ENCODE data around the gene UBR4. TPM values are rescaled to one million over a fixed set of nuclear protein-coding genes. Genes with fewer than 3 reads are reported as not detected.

UBR4 gene
- polyA plus RNA-seq, 1 donor from 2014 or later, result 49.7 TPM

- H3K9me2 ChIP-seq (ENCODE audit: insufficient read depth, low read length), result no peaks in the 10 kb centered on the region
- peaks cover 12% of the 10 kb centered on the region for H3K36me3 ChIP-seq (ENCODE audit: insufficient read depth, low read length)
- no peak overlapping the region for H3K4me3 ChIP-seq (ENCODE audit: low read length)
- H4K20me1 ChIP-seq (ENCODE audit: insufficient read depth), result no peaks in the 10 kb centered on the region
- H3K9me3 ChIP-seq (ENCODE audit: low read length), result no peaks in the 10 kb centered on the region
- H3K9ac ChIP-seq (ENCODE audit: low read length), result no peak overlapping the region
- H2AFZ ChIP-seq (ENCODE audit: low read depth, low read length), result no peak overlapping the region
- no peak overlapping the region for H3K27ac ChIP-seq (ENCODE audit: low read length)
- H3K79me2 ChIP-seq (replicated peaks; ENCODE audit: insufficient read depth, low read length), result no peaks in the 10 kb centered on the region
- H3K4me2 ChIP-seq (ENCODE audit: low read length), result no peak overlapping the region
- H3K27me3 ChIP-seq (ENCODE audit: insufficient read depth, low read depth, low read length), result no peaks in the 10 kb centered on the region
- TF ChIP-seq CTCF (IDR thresholded peaks at IDR 0.05; ENCODE audit: poor library complexity, severe bottlenecking) (no peak), EZH2 (IDR thresholded peaks at IDR 0.05; ENCODE audit: borderline replicate concordance, insufficient read depth, low read length, poor library complexity, severe bottlenecking) (no peak), MXI1 (conservative IDR thresholded peaks at IDR 0.05; ENCODE audit: poor library complexity, severe bottlenecking) (no peak), RAD21 (conservative IDR thresholded peaks at IDR 0.05) (no peak), EP300 (conservative IDR thresholded peaks at IDR 0.05; ENCODE audit: poor library complexity, severe bottlenecking) (no peak), TAF1 (IDR thresholded peaks at IDR 0.05; ENCODE audit: low read depth) (no peak), POLR2AphosphoS5 (IDR thresholded peaks at IDR 0.05) (no peak), SMC3 (conservative IDR thresholded peaks at IDR 0.05; ENCODE audit: poor library complexity) (no peak)
- TF ChIP-seq, protein P1, sequence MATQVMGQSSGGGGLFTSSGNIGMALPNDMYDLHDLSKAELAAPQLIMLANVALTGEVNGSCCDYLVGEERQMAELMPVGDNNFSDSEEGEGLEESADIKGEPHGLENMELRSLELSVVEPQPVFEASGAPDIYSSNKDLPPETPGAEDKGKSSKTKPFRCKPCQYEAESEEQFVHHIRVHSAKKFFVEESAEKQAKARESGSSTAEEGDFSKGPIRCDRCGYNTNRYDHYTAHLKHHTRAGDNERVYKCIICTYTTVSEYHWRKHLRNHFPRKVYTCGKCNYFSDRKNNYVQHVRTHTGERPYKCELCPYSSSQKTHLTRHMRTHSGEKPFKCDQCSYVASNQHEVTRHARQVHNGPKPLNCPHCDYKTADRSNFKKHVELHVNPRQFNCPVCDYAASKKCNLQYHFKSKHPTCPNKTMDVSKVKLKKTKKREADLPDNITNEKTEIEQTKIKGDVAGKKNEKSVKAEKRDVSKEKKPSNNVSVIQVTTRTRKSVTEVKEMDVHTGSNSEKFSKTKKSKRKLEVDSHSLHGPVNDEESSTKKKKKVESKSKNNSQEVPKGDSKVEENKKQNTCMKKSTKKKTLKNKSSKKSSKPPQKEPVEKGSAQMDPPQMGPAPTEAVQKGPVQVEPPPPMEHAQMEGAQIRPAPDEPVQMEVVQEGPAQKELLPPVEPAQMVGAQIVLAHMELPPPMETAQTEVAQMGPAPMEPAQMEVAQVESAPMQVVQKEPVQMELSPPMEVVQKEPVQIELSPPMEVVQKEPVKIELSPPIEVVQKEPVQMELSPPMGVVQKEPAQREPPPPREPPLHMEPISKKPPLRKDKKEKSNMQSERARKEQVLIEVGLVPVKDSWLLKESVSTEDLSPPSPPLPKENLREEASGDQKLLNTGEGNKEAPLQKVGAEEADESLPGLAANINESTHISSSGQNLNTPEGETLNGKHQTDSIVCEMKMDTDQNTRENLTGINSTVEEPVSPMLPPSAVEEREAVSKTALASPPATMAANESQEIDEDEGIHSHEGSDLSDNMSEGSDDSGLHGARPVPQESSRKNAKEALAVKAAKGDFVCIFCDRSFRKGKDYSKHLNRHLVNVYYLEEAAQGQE (IDR thresholded peaks at IDR 0.05; ENCODE audit: borderline replicate concordance), result no peak
- H3F3A ChIP-seq (ENCODE audit: insufficient read depth, low read length, poor library complexity, severe bottlenecking), result no peaks in the 10 kb centered on the region
These were observed 12.5 kb upstream of the UBR4 start for GRCh38 chr1:19222573-19222972.

- TF ChIP-seq EP300 (conservative IDR thresholded peaks at IDR 0.05; ENCODE audit: poor library complexity, severe bottlenecking) (no peak), RAD21 (conservative IDR thresholded peaks at IDR 0.05) (no peak), EZH2 (IDR thresholded peaks at IDR 0.05; ENCODE audit: borderline replicate concordance, insufficient read depth, low read length, poor library complexity, severe bottlenecking) (no peak), MXI1 (conservative IDR thresholded peaks at IDR 0.05; ENCODE audit: poor library complexity, severe bottlenecking) (no peak), TAF1 (IDR thresholded peaks at IDR 0.05; ENCODE audit: low read depth) (no peak), POLR2AphosphoS5 (IDR thresholded peaks at IDR 0.05) (no peak), CTCF (IDR thresholded peaks at IDR 0.05; ENCODE audit: poor library complexity, severe bottlenecking) (no peak), SMC3 (conservative IDR thresholded peaks at IDR 0.05; ENCODE audit: poor library complexity) (no peak)
- TF ChIP-seq, protein P1 (IDR thresholded peaks at IDR 0.05; ENCODE audit: borderline replicate concordance), result no peak
- Histone ChIP-seq H3K27ac (ENCODE audit: low read length) (no peak overlapping the region), H3F3A (ENCODE audit: insufficient read depth, low read length, poor library complexity, severe bottlenecking) (no peaks in the 10 kb centered on the region), H3K79me2 (replicated peaks; ENCODE audit: insufficient read depth, low read length) (no peaks in the 10 kb centered on the region), H3K9me2 (ENCODE audit: insufficient read depth, low read length) (no peaks in the 10 kb centered on the region), H2AFZ (ENCODE audit: low read depth, low read length) (no peak overlapping the region), H3K4me3 (ENCODE audit: low read length) (no peak overlapping the region), H3K4me2 (ENCODE audit: low read length) (no peak overlapping the region), H3K36me3 (ENCODE audit: insufficient read depth, low read length) (peaks cover 12% of the 10 kb centered on the region), H3K9ac (ENCODE audit: low read length) (no peak overlapping the region), H4K20me1 (ENCODE audit: insufficient read depth) (no peaks in the 10 kb centered on the region), H3K27me3 (ENCODE audit: insufficient read depth, low read depth, low read length) (no peaks in the 10 kb centered on the region), H3K9me3 (ENCODE audit: low read length) (no peaks in the 10 kb centered on the region)
These were observed 10.9 kb upstream of the UBR4 start for GRCh38 chr1:19220991-19221390.
